A549 (cell line): ENCODE measurements around the gene ROR1.

Experiments
- CTCF ChIP-seq: fragments of >200 bp; sonication (Bioruptor Twin); formaldehyde crosslinking; IDR thresholded peaks from 3 replicates; pipeline ENCODE4 v1.5.1; 2016
- EHMT2 ChIP-seq: fragments of 200-600 bp; sonication (generic); IDR thresholded peaks from 2 replicates; pipeline ENCODE4 v1.6.1; 2016; ENCODE audit warnings: antibody characterized with exemption, low read depth, mild to moderate bottlenecking, moderate library complexity
- HDAC2 ChIP-seq: fragments of 200-600 bp; sonication (generic); IDR thresholded peaks from 2 replicates; pipeline ENCODE4 v1.6.1; 2016
- MAX ChIP-seq: IDR thresholded peaks from 2 replicates; pipeline ENCODE4 v1.6.1; 2012
- MYC ChIP-seq: IDR thresholded peaks from 2 replicates; pipeline ENCODE4 v1.6.1; 2012; ENCODE audit warnings: mild to moderate bottlenecking, inconsistent platforms, low read length, improper control_type of control experiment, borderline replicate concordance
- NR3C1 ChIP-seq: fragments of >200 bp; sonication (Bioruptor Twin); formaldehyde crosslinking; IDR thresholded peaks from 3 replicates; pipeline ENCODE4 v1.6.1; 2017
- POLR2A ChIP-seq: IDR thresholded peaks from 2 replicates; pipeline ENCODE4 v1.6.1; 2012; ENCODE audit warnings: mild to moderate bottlenecking, low read length
- SMC3 ChIP-seq: fragments of >200 bp; sonication (Bioruptor Twin); formaldehyde crosslinking; IDR thresholded peaks from 3 replicates; pipeline ENCODE4 v1.6.1; 2018; ENCODE audit warnings: inconsistent platforms

DNA sequence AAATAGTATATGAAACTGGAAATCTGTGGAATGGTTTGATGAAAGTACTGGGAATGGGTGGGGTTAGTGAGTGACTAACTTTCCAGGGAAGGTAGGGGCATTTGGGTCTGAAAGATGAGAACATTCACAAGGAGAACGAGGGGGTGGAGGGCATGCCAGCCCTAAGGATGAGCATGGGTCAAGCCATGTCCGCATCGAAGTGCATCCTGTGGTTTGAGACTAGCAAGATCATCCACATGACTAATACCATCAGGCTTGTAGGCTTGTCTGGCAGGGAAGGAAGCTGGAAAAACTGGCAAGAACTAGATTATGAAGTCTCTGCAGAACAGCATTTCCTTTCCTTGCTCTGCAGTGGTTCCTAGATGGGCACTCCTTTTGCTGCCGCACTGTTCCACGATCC is 359.2 kb downstream of the ROR1 start:
- TF ChIP-seq EHMT2 (no peak), CTCF (no peak), MYC (no peak), SMC3 (no peak), NR3C1 (no peak), MAX (0 out of 2 replicates have a peak, but pooled peaks have one; percentile 18), HDAC2 (no peak), POLR2A (no peak)
